Activated naive CD8-positive, alpha-beta T cell treated with anti-CD3 and anti-CD28 coated beads, Interleukin-2, amount 10 ng/mL, durations not matched to agents 7 days and 5 days (primary cell): ENCODE measurements around the gene NKAIN4. TPM values are rescaled to one million over a fixed set of nuclear protein-coding genes. Genes with fewer than 3 reads are reported as not detected.
A peak's percentile ranks its signal among the peaks of the same experiment; 100 is the strongest.

ENCODE experiments used
- ATAC-seq: fragments of 150-1000 bp; cut with Tn5 transposase; one replicate; pipeline ENCODE4 v1.10.0; 2021; ENCODE audit warnings: low read depth, moderate library complexity
- POLR2A ChIA-PET: fragments of 350-600 bp; sonication (Branson Sonifier 250); formaldehyde crosslinking; loops from one replicate; lab custom pipeline; 2021; ENCODE audit warnings: antibody characterized with exemption; lab: Charles Lee
- DNase-seq: peaks from one replicate; pipeline ENCODE4 v3.0.0; 2021
- H3K27ac Mint-ChIP-seq: one replicate; pipeline ENCODE4 v1.8.0; 2022; ENCODE audit warnings: mild to moderate bottlenecking, mixed read lengths
- H3K27me3 Mint-ChIP-seq: one replicate; pipeline ENCODE4 v1.8.0; 2022; ENCODE audit warnings: mild to moderate bottlenecking, moderate library complexity, mixed read lengths
- H3K36me3 Mint-ChIP-seq: one replicate; pipeline ENCODE4 v1.8.0; 2021; ENCODE audit warnings: mild to moderate bottlenecking, mixed read lengths
- H3K4me1 Mint-ChIP-seq: one replicate; pipeline ENCODE4 v1.8.0; 2021; ENCODE audit warnings: mixed read lengths
- H3K4me3 Mint-ChIP-seq: one replicate; pipeline ENCODE4 v1.8.0; 2022; ENCODE audit warnings: mild to moderate bottlenecking, moderate library complexity, mixed read lengths
- H3K9me3 Mint-ChIP-seq: one replicate; pipeline ENCODE4 v1.8.0; 2021; ENCODE audit warnings: mixed read lengths
- total RNA-seq, 2 experiments: library from RNA; stranded (reverse); gene quantifications; one replicate each; pipeline ENCODE4 v1.2.3, GENCODE V29; 2021

NKAIN4 gene
- total RNA-seq, 2 experiments from 2014 or later: not detected

DNA sequence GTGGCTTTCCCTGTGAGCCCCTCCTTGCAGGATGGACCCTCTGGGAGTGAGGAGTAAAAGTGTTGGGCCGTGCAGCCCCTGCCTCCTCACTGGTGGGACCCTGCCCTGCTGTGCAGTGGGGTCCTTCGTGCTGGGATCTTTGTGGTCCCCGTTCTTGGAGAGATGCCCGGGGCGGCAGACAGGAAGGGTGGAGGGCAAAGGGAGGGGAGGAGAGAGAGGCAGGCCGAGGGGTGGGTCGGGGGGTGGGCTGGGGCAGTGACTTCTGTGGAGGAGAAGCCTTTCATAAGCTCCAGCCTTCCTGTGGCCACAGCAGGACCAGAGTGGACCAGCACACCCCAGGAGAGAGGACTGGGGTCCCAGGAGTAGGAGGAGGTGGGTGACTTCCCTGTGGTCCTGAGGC is 38.6 kb upstream of the NKAIN4 start, which contains the start of gene COL20A1:
Gene COL20A1 (plus strand): TSS at position 283 of the 400 bp plus-strand sequence. CDS start 1,922 bp downstream, outside the sequence.
- DNase-seq: no peak
- no peaks in the 10 kb centered on the region for H3K36me3 Mint-ChIP-seq
- no peak for ATAC-seq
- POLR2A ChIA-PET: no interaction called here
- no peak within 1 kb of the TSS for H3K27ac Mint-ChIP-seq
- peaks cover 7% of the 10 kb centered on the region for H3K4me1 Mint-ChIP-seq
- H3K9me3 Mint-ChIP-seq: no peaks in the 10 kb centered on the region
- H3K27me3 Mint-ChIP-seq: peaks cover 8% of the 10 kb centered on the region
- H3K4me3 Mint-ChIP-seq: no peak within 1 kb of the TSS

DNA sequence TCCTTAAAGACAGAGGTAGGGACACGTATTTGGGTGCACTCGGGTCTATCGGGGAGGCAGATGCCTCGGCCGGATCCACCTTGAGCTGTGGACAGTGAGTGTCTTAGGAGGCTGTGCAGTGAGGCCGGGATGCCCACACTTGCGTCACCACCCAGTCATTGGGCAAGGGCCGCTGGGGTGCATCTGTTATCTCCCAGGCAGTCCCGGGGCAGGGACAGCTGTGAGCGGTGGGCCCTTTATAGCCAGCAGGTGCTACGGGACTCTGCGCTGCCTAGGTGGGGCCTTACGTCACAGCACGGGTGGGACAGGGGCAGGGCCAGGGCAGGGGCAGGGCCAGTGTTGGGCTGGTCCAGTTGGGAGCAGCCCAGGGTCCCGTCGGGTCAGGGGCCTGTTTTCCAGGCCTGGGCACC is 38.0 kb upstream of the NKAIN4 start:
- H3K36me3 Mint-ChIP-seq: no peaks in the 10 kb centered on the region
- H3K27ac Mint-ChIP-seq: no peak overlapping the region
- no peaks in the 10 kb centered on the region for H3K9me3 Mint-ChIP-seq
- H3K27me3 Mint-ChIP-seq: peaks cover 8% of the 10 kb centered on the region
- DNase-seq (no peak), ATAC-seq (no peak)
- POLR2A ChIA-PET: no interaction called here
- peaks cover 7% of the 10 kb centered on the region for H3K4me1 Mint-ChIP-seq
- no peak overlapping the region for H3K4me3 Mint-ChIP-seq

DNA sequence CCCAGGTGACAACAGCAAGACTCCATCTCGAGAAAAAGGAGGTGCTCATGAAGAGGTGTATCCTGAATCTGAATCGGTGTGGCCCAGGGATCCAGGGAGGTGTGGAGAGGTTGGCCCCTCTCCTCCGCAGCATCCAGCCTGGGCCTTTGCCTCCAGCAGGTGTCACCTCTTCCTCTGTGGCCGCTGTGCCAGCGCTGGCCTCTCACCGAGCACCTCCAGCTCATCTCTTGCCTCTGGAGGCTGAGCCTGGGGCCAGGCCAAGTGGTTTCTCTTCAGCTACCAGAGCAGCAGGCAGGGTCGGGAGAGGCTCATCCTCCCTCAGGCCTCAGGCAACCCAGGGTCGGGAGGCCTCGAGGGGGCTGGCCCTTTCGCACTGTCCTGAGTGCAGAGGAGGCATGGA is 37.5 kb upstream of the NKAIN4 start:
- H3K27me3 Mint-ChIP-seq: peaks cover 8% of the 10 kb centered on the region
- ATAC-seq: no peak
- POLR2A ChIA-PET: no interaction called here
- no peak overlapping the region for H3K4me3 Mint-ChIP-seq
- no peaks in the 10 kb centered on the region for H3K9me3 Mint-ChIP-seq
- peaks cover 7% of the 10 kb centered on the region for H3K4me1 Mint-ChIP-seq
- DNase-seq: no peak
- no peak overlapping the region for H3K27ac Mint-ChIP-seq
- no peaks in the 10 kb centered on the region for H3K36me3 Mint-ChIP-seq

DNA sequence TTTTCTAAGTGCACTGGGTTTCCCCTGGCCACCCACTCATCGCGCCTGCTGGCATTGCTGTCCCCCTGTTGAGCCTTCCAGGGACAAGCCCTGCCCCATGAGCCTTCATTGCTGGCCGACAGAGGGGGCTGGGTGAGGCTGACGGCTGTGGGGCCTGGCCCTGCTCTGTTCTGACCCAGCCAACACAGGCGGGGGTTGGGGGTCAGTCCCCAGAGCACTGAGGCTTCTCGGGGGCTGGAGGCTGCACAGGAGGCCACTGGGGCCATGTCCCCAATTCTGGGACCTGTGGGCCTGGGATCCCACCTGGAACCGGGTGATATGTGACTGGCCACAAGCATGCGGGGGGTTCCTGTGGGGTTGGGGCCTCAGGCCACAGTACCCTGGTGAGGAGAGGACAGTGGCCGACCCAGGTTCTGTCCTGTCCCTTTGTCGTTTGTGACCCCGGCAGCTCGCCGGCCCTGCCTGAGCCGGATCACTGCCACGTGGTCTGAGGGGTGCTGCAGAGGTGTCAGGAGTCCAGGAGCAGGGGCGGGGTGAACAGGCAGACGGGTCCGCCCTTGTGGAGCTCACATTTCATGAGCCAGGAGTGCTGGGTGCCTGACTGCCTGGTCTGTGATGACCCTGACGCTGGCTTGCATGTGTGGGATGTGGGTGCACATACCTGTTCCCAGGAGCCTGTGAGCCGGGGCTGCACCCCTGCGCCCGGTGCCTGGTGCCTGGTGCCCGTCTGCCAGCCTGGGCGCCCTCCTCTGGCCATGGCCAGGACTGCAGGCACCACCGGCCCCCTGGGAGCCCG is 36.6 kb upstream of the NKAIN4 start:
- Mint-ChIP-seq H3K4me3 (no peak overlapping the region), H3K27me3 (peaks cover 7% of the 10 kb centered on the region), H3K27ac (no peak overlapping the region), H3K9me3 (no peaks in the 10 kb centered on the region), H3K4me1 (peaks cover 7% of the 10 kb centered on the region), H3K36me3 (no peaks in the 10 kb centered on the region)
- peak; percentile 51 for ATAC-seq
- POLR2A ChIA-PET: interaction anchor here (0.6 kb wide), 1 partner anchor 74 kb away, joined by 4 read pairs; no protein-coding TSS in a partner anchor
- DNase-seq: peak; percentile 81

DNA sequence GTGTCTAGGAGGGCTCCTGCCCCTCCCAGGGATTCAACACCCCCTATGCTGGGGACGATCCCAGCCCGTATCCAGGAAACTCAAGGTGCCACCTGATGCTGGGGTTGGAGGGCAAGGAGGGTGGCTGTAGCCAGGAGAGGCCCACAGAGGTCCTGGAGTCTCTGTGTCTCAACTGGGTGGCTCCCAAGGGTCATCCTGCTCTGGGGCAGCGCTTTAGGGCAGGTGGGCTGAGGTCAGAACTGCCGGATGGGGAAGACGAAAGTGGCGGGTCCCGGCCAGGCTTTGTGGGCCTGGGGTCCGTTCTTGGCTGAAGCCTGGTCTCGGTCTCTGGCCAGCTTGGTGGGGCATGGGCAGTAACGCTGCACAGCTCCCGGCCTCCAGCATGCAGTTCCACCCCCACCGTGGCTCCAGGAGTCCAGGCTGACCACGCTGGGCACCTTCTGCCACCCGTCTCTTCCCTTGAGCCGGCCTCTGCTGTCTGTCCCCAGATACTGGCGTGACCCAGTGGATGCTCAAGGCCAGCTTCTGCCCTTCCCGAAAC is 35.9 kb upstream of the NKAIN4 start:
- peaks cover 2% of the 10 kb centered on the region for H3K27me3 Mint-ChIP-seq

DNA sequence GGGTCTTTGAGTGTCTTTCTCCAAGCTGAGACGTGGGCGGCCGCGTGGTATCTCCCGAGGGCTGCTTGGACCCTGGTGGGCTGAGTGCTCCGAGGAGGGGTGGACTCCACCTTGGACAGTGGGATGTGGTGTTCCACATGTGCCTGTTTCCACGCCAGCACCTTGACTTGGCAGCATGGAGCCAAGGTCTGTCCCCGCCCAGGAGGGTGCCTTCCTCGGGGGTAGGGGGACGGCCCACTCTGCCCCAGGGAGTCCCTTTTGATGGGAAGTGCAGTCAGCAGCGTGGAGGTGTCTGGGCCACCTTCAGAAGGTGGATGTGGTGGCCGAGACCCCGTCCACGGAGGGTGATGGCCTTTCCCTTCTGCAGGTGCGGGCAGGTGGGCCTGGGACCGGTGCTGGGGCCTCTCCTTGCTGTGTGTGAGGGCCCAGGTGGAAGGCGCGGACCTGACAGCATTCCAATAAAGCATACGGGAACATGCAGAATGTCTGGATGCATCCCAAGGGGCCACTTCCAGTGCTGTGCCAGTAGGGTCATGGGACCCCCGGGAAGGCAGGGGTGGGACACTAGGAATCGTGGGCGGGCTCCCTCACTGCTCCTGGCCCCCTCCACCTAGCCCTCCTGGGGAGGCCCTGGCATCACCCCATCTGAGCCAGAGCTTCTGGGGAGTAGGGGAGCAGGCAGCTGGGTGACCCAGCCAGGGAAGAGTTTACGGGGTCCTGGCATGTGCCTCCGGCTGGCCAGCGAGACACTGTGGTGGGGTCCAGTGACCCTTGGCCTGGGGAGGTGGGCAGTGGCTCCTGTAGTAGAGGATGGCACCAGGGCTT is 35.3 kb upstream of the NKAIN4 start:
- no peaks in the 10 kb centered on the region for H3K27me3 Mint-ChIP-seq
- DNase-seq (no peak), ATAC-seq (no peak)
- H3K9me3 Mint-ChIP-seq: no peaks in the 10 kb centered on the region
- H3K27ac Mint-ChIP-seq: no peak overlapping the region
- no peak overlapping the region for H3K4me3 Mint-ChIP-seq
- no peaks in the 10 kb centered on the region for H3K4me1 Mint-ChIP-seq
- POLR2A ChIA-PET: no interaction called here
- H3K36me3 Mint-ChIP-seq: no peaks in the 10 kb centered on the region

More for the DNA sequence above, 35.9 kb upstream of the NKAIN4 start:
- H3K4me1 Mint-ChIP-seq: peaks cover 2% of the 10 kb centered on the region
- DNase-seq: no peak
- no peak overlapping the region for H3K4me3 Mint-ChIP-seq
- ATAC-seq: no peak
- POLR2A ChIA-PET: no interaction called here
- no peaks in the 10 kb centered on the region for H3K36me3 Mint-ChIP-seq
- no peaks in the 10 kb centered on the region for H3K9me3 Mint-ChIP-seq
- no peak overlapping the region for H3K27ac Mint-ChIP-seq

DNA sequence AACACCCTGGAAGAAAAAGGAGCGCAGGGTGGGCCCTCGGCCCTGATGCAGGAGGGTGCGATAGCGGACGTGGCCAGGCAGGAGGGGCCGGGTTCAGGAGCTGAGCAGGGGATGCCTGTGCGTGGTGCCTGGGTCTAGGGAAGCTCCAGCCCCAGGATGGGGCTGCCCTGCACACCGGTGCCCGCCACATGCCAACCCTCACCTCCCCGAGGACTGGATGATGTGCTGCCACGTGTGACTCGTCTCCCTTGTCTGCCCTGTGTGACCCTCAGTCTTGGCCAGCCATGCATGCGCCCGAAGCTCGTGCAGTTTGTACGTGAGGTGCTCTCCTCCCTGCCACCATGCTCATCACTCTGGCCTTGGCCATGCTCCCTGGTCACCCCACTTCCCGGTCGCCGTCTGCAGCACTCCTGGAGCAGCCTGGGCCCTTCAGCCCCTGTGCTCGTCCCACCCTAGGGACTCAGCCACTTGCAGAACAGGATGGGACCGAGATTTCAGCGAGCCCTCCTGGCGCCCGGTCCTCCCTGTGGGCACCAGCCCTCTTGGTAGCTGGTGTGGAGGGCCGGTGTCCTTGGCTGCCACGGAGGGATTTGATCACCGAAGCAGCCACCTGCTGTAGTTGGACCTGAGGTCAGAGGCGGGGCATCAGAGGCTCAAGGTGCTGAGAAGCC is 34.5 kb upstream of the NKAIN4 start:
- ATAC-seq (no peak), DNase-seq (no peak)
- H3K27ac Mint-ChIP-seq: no peak overlapping the region
- H3K4me3 Mint-ChIP-seq: no peak overlapping the region
- POLR2A ChIA-PET: no interaction called here
- H3K9me3 Mint-ChIP-seq: no peaks in the 10 kb centered on the region
- H3K4me1 Mint-ChIP-seq: peaks cover 1% of the 10 kb centered on the region
- no peaks in the 10 kb centered on the region for H3K27me3 Mint-ChIP-seq
- peaks cover 2% of the 10 kb centered on the region for H3K36me3 Mint-ChIP-seq

DNA sequence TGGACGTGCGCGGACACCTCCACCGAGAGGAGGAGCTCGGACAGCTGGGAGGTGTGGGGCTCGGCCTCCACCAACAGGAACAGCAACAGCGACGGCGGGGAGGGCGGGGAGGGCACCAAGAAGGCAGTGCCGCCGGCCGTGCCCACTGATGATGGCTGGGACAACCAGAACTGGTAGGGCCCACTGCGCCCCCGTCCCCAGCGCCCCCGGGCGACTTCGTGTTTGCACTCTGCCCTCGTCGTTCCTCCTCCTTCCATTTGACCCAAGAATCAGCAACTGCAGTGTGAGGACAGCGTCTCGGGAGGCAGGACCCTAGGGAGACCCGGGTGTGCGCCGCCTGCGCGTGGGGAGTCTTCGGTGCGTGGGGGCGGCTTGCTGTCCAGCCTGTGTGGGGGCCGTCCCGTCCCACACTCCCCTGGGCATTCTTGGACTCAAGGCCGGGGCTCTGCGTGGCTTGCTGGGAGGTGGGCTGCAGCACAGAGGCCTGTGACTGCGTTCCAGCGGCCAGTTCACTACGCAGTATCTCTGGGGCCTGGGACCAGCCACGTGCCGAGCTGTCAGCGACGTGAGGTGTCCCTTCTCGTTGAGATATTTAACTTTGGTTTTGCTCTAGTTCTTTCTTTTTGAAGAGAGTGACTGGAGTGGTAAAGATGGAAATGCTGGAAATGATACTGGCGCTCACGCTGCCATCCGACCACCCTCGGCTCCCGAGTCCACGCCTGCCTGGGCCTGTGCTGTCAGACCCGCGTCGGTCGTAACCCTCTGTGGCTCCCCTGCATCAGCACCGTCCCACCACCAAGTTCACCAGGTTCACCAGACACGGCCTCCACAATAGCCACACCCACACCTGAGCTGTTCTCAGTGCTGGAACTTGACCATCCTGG is 33.7 kb upstream of the NKAIN4 start:
- no peaks in the 10 kb centered on the region for H3K9me3 Mint-ChIP-seq
- H3K27ac Mint-ChIP-seq: no peak overlapping the region
- ATAC-seq (no peak), DNase-seq (no peak)
- peaks cover 3% of the 10 kb centered on the region for H3K36me3 Mint-ChIP-seq
- H3K4me1 Mint-ChIP-seq: peaks cover 2% of the 10 kb centered on the region
- POLR2A ChIA-PET: no interaction called here
- no peak overlapping the region for H3K4me3 Mint-ChIP-seq
- no peaks in the 10 kb centered on the region for H3K27me3 Mint-ChIP-seq

DNA sequence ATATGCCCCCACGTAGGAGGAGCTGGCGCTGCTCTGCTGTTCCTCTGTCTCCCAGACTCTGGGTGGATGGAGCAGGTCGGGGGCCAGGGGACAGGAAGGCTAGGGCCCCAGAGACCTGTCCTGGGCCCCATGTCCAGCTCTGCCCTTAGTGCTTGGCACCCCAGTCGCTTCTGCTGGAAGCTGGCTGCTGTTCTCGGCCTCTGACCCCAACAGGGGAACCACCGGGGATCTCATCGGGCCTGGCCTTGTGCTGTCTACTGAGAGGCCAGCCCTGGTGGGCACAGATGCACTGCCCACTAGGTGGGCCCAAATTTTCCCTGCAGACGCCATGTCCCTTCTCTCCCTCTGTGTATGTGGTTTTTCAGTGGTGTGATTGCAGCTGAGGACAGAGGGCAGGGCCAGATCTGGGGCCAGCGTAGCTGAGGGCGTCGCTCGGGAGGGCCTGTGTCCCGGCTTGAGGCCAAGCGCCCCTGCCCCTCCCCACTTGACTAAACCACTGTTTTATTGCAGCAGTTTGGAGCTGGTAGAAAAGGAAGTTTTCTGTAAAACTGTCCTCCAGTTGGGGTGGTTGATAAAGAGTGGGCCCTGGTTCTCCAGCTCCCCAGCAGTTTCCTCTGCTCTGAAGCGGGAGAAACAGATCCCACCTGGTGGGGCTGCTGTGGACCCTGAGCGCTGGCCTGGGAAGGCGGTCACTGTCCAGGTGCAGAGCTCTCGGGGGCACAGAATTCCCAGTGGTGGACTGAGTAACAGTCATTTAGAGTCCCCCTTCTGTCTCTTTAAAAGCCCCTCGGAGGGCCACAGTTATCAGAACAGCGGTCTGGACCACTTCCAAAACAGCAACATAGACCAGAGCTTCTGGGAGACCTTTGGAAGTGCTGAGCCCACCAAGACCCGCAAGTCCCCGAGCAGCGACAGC is 32.8 kb upstream of the NKAIN4 start:
- H3K36me3 Mint-ChIP-seq: peaks cover 3% of the 10 kb centered on the region
- POLR2A ChIA-PET: no interaction called here
- no peaks in the 10 kb centered on the region for H3K9me3 Mint-ChIP-seq
- no peak overlapping the region for H3K4me3 Mint-ChIP-seq
- H3K27ac Mint-ChIP-seq: no peak overlapping the region
- H3K27me3 Mint-ChIP-seq: no peaks in the 10 kb centered on the region
- ATAC-seq (no peak), DNase-seq (no peak)
- H3K4me1 Mint-ChIP-seq: peaks cover 2% of the 10 kb centered on the region

DNA sequence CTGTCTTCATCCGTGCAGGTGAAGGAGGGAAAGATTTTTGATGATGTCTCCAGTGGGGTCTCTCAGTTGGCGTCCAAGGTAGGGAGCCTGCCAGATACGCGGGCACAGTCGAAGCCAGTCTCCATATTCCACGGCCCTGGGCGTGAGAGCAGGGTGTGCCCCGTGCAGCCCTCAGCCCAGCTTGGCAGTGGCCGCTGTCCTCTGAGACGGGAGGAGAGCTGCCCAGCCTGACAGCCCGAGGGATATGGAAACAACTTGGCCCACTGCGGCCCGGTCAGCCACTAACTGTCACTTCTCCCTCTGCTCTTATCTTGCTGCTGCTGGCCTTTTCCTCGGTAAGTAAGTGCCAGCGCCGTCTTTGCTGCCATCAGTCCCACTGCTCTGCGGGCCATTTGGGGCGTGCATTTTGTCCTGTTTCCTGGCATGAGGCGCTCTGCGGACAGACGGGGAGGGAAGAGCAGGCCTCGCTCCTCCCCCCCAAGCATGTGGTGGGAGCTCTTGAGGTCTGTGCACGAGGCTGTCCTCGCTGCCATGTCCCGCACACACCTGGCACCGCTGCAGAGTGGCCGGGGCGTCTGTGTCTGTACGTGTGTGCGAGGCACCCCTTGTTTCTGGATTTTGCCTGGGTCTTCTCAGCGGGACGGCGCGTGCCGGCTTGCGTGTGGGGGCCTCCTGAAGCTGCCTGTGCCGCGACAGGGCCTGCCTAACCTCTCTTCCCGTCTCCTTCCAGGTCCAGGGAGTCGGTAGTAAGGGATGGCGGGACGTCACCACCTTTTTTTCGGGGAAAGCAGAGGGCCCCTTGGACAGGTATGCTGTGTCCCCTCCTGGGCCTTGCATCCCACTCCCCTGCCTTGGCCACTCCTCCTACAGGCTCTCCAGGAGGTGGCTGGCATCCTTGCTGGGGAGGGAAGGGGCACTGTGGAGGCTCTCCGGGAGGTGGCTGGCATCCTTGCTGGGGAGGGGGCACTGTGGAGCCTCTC is 31.7 kb upstream of the NKAIN4 start:
- peaks cover 2% of the 10 kb centered on the region for H3K4me1 Mint-ChIP-seq
- H3K4me3 Mint-ChIP-seq: no peak overlapping the region
- peaks cover 3% of the 10 kb centered on the region for H3K36me3 Mint-ChIP-seq
- POLR2A ChIA-PET: no interaction called here
- no peaks in the 10 kb centered on the region for H3K9me3 Mint-ChIP-seq
- no peak overlapping the region for H3K27ac Mint-ChIP-seq
- no peak for DNase-seq
- H3K27me3 Mint-ChIP-seq: no peaks in the 10 kb centered on the region
- ATAC-seq: no peak
